Keratinocyte (primary cell): ENCODE data around the gene CDH13. TPM values are rescaled to one million over a fixed set of nuclear protein-coding genes. Genes with fewer than 3 reads are reported as not detected.

Experiments used
- DNase-seq: peaks from one replicate; pipeline ENCODE4 v3.0.0-alpha.2; 2011; ENCODE audit warnings: low read depth, missing footprints, low spot score
- FAIRE-seq: peaks from 2 replicates; lab custom pipeline; 2011; peaks lifted over from hg19 to GRCh38; lab: Jason Lieb, UNC
- H2AFZ ChIP-seq: 2 replicates; pipeline ENCODE4 v1.6.0; 2012; ENCODE audit warnings: low read length, control low read depth, inconsistent platforms; ENCODE audit not compliant: control insufficient read depth
- H3K27ac ChIP-seq: 2 replicates; pipeline ENCODE4 v1.5.1; 2011; ENCODE audit warnings: low read length; ENCODE audit not compliant: control insufficient read depth, insufficient read depth
- H3K27me3 ChIP-seq: 3 replicates; pipeline ENCODE4 v1.6.0; 2011; ENCODE audit warnings: low read length; ENCODE audit not compliant: control insufficient read depth, insufficient read depth; ENCODE audit errors: extremely low read depth
- H3K36me3 ChIP-seq, 2 experiments: 2 replicates in 1 of 2; 3 replicates in 1 of 2; pipeline ENCODE4 v1.5.1; 2011; ENCODE audit warnings: low read length in 2 of 2, mild to moderate bottlenecking in 1 of 2; ENCODE audit not compliant: control insufficient read depth in 2 of 2, insufficient read depth in 2 of 2; ENCODE audit errors: extremely low read depth in 1 of 2
- H3K4me1 ChIP-seq: 3 replicates; pipeline ENCODE4 v1.5.1; 2011; ENCODE audit warnings: low read length; ENCODE audit not compliant: control insufficient read depth, insufficient read depth; ENCODE audit errors: extremely low read depth
- H3K4me2 ChIP-seq: 3 replicates; pipeline ENCODE4 v1.6.0; 2011; ENCODE audit warnings: low read depth, low read length; ENCODE audit not compliant: control insufficient read depth, insufficient read depth; ENCODE audit errors: extremely low read depth
- H3K4me3 ChIP-seq, 3 experiments: fragments of 200-600 bp in 1 of 3; sonication (generic) in 1 of 3; 2 replicates in 2 of 3; 3 replicates in 1 of 3; pipeline ENCODE4 v1.5.1; 2011 to 2016; ENCODE audit warnings: low read length in 3 of 3, mild to moderate bottlenecking in 3 of 3, control low read depth in 2 of 3, inconsistent platforms in 1 of 3, low read depth in 1 of 3, mixed read lengths in 1 of 3, mixed run types in 1 of 3, moderate library complexity in 1 of 3; ENCODE audit not compliant: control insufficient read depth in 2 of 3, insufficient read depth in 2 of 3; ENCODE audit errors: extremely low read depth in 1 of 3
- H3K79me2 ChIP-seq: 2 replicates; pipeline ENCODE4 v1.6.0; 2012; ENCODE audit warnings: low read length; ENCODE audit not compliant: control insufficient read depth, insufficient read depth
- H3K9ac ChIP-seq: 3 replicates; pipeline ENCODE4 v1.6.0; 2011; ENCODE audit warnings: low read length; ENCODE audit not compliant: control insufficient read depth, insufficient read depth; ENCODE audit errors: extremely low read depth
- H3K9me1 ChIP-seq: 3 replicates; pipeline ENCODE4 v1.6.0; 2011; ENCODE audit warnings: low read length; ENCODE audit not compliant: control insufficient read depth, insufficient read depth; ENCODE audit errors: extremely low read depth
- H3K9me3 ChIP-seq: 2 replicates; pipeline ENCODE4 v1.5.1; 2012; ENCODE audit warnings: low read depth, low read length; ENCODE audit not compliant: control insufficient read depth
- H4K20me1 ChIP-seq: 3 replicates; pipeline ENCODE4 v1.6.0; 2011; ENCODE audit warnings: low read length; ENCODE audit not compliant: control insufficient read depth, insufficient read depth; ENCODE audit errors: extremely low read depth
- CTCF ChIP-seq, 3 experiments: IDR thresholded peaks in 1 of 3; conservative IDR thresholded peaks in 1 of 3; optimal IDR thresholded peaks in 1 of 3; 2 replicates in 2 of 3; 3 replicates in 1 of 3; pipeline versions ENCODE3 to v1.5.1; 2011; ENCODE audit warnings: low read length in 3 of 3, mild to moderate bottlenecking in 3 of 3, moderate library complexity in 2 of 3, control low read depth in 1 of 3, inconsistent platforms in 1 of 3; ENCODE audit not compliant: insufficient read depth in 2 of 3; ENCODE audit errors: extremely low read depth in 1 of 3
- EZH2 ChIP-seq: IDR thresholded peaks from one replicate; pipeline ENCODE4 v1.6.1; 2012; ENCODE audit warnings: inconsistent platforms, mild to moderate bottlenecking, low read length, moderate library complexity
- dilution Hi-C: fragments of 300-500 bp; cut with MboI; formaldehyde crosslinking; loops from one replicate; pipeline ENCODE4 v1.7.0; 2020; ENCODE audit warnings: low sequenced_read_pairs; ENCODE audit not compliant: extremely low pct_ligation_motif_present
- polyA plus RNA-seq, 5 experiments: library from polyadenylated mRNA; depleted of rRNA in 3 of 5; stranded (reverse) in 3 of 5; stranded (forward) in 1 of 5; unstranded in 1 of 5; fragments of >200 nt; gene quantifications; 1 replicate in 1 of 5; 2 replicates in 3 of 5; 3 replicates in 1 of 5; pipeline versions ENCODE4 v1.2.1 to v1.2.3, GENCODE V29; 2011 to 2012; ENCODE audit warnings: missing spikeins in 2 of 5, low read depth in 1 of 5, low replicate concordance in 1 of 5

Gene CDH13
- polyA plus RNA-seq, 1 donor (not counting 4 experiments of a cell fraction or from before 2014, with no cell fraction given), result 111 TPM

GRCh38 chr16:83533193-83533592 lies 906.4 kb downstream of the CDH13 start:
- dilution Hi-C loops, result no loop called here
- H2AFZ ChIP-seq, result no peak overlapping the region
- H3K9me3 ChIP-seq, result no peaks in the 10 kb centered on the region
- H3K27ac ChIP-seq, result peak overlapping the region; percentile 16
- peak overlapping the region; percentile 76 for H3K4me2 ChIP-seq
- peak; percentile 98 for FAIRE-seq
- peak overlapping the region in 1 of 3 experiments; percentile 19 for H3K4me3 ChIP-seq
- no peak for TF ChIP-seq CTCF (optimal IDR thresholded peaks at IDR 0.05 in 1 of 3, IDR thresholded peaks at IDR 0.05 in 1 of 3, conservative IDR thresholded peaks at IDR 0.05 in 1 of 3; ENCODE audit: extremely low read depth in 1 of 3, insufficient read depth in 2 of 3, low read length in 3 of 3)
- TF ChIP-seq EZH2, result no peak
- H3K36me3 ChIP-seq, result no peaks in the 10 kb centered on the region
- H3K27me3 ChIP-seq, result no peaks in the 10 kb centered on the region
- peak; percentile 57 for DNase-seq
- H4K20me1 ChIP-seq, result no peaks in the 10 kb centered on the region
- H3K9ac ChIP-seq, result peak overlapping the region; percentile 8
- no peaks in the 10 kb centered on the region for H3K79me2 ChIP-seq
- peaks cover 11% of the 10 kb centered on the region for H3K4me1 ChIP-seq
- H3K9me1 ChIP-seq, result peaks cover 2% of the 10 kb centered on the region

GRCh38 chr16:83538707-83539106 lies 911.9 kb downstream of the CDH13 start:
- Histone ChIP-seq H3K36me3 (peaks cover 0 to 1% of the 10 kb centered on the region in 2 experiments), H3K79me2 (no peaks in the 10 kb centered on the region), H4K20me1 (no peaks in the 10 kb centered on the region), H3K27ac (no peak overlapping the region), H3K4me3 (no peak overlapping the region), H3K4me1 (no peaks in the 10 kb centered on the region), H3K27me3 (no peaks in the 10 kb centered on the region), H3K9ac (no peak overlapping the region), H2AFZ (no peak overlapping the region), H3K9me1 (no peaks in the 10 kb centered on the region), H3K9me3 (no peaks in the 10 kb centered on the region), H3K4me2 (no peak overlapping the region)
- TF ChIP-seq EZH2 (no peak), CTCF (optimal IDR thresholded peaks at IDR 0.05 in 1 of 3, IDR thresholded peaks at IDR 0.05 in 1 of 3, conservative IDR thresholded peaks at IDR 0.05 in 1 of 3; ENCODE audit: extremely low read depth in 1 of 3, insufficient read depth in 2 of 3, low read length in 3 of 3) (no peak)
- FAIRE-seq (no peak), DNase-seq (no peak)
- dilution Hi-C loops, result no loop called here
